Central memory CD8-positive, alpha-beta T cell (primary cell): ENCODE data around the gene GNAS-AS1.

Experiments
- ATAC-seq: fragments of 150-1000 bp; cut with Tn5 transposase; replicated peaks from 2 replicates; pipeline ENCODE4 v1.10.0; 2022; ENCODE audit warnings: mild to moderate bottlenecking, moderate FRiP score, moderate number of reproducible peaks; ENCODE audit not compliant: poor library complexity, severe bottlenecking; ENCODE audit errors: extremely low read depth
- DNase-seq, 2 donors: peaks; one replicate each; pipeline ENCODE4 v3.0.0; 2021; ENCODE audit warnings: low spot score in 2 of 2
- H3K27ac Mint-ChIP-seq: one replicate; pipeline ENCODE4 v1.8.0; 2022; ENCODE audit warnings: low read depth, mild to moderate bottlenecking, moderate library complexity, mixed read lengths
- H3K27me3 Mint-ChIP-seq: one replicate; pipeline ENCODE4 v1.8.0; 2022; ENCODE audit warnings: mixed read lengths
- H3K36me3 Mint-ChIP-seq: one replicate; pipeline ENCODE4 v1.8.0; 2022; ENCODE audit warnings: mild to moderate bottlenecking, moderate library complexity, mixed read lengths; ENCODE audit not compliant: insufficient read depth
- H3K4me1 Mint-ChIP-seq: one replicate; pipeline ENCODE4 v1.8.0; 2022; ENCODE audit warnings: mixed read lengths
- H3K4me3 Mint-ChIP-seq: one replicate; pipeline ENCODE4 v1.8.0; 2022; ENCODE audit warnings: mild to moderate bottlenecking, moderate library complexity, mixed read lengths
- H3K9me3 Mint-ChIP-seq: one replicate; pipeline ENCODE4 v1.8.0; 2022; ENCODE audit warnings: mixed read lengths

GNAS-AS1 gene

DNA sequence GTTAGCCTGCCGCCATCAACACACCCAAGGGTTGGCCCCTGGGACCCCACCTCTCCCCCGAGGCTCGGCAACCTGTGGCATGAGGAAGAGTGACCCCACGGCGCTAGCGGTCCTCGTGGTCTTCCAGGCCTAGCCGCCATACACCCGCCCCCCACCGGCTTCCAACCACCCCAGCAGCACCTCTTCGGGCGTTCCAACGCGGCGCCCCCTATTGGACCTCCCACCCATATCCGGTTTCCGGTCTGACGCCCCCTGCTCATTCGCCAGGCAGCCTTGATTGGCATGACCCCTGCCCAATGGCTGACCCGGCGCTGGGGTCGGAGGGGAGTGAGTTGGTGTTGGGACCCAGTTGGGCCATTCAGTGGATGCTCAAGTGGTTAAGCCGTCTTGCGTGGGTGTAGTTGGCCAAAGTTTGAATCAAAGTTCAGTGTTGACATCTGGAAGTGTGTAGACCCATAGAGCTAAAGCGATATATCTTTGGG is at the start of gene GNAS-AS1:
Gene GNAS-AS1, minus strand, starts transcription at position 210 of the 482 bp plus-strand sequence.
- peaks cover 34% of the 10 kb centered on the region for H3K4me1 Mint-ChIP-seq
- ATAC-seq, result peak; percentile 70
- DNase-seq, result peak; percentile 56 to 61
- peaks cover 2% of the 10 kb centered on the region for H3K36me3 Mint-ChIP-seq
- no peaks in the 10 kb centered on the region for H3K9me3 Mint-ChIP-seq
- peaks cover 67% of the 10 kb centered on the region for H3K27me3 Mint-ChIP-seq
- H3K27ac Mint-ChIP-seq, result peak within 1 kb of the TSS; percentile 39
- H3K4me3 Mint-ChIP-seq, result peak within 1 kb of the TSS; percentile 86

- ATAC-seq (no peak), DNase-seq (no peak)
- H3K4me3 Mint-ChIP-seq, result no peak overlapping the region
- no peak overlapping the region for H3K27ac Mint-ChIP-seq
- H3K4me1 Mint-ChIP-seq, result peaks cover 64% of the 10 kb centered on the region
- no peaks in the 10 kb centered on the region for H3K27me3 Mint-ChIP-seq
- peaks cover 67% of the 10 kb centered on the region for H3K36me3 Mint-ChIP-seq
- no peaks in the 10 kb centered on the region for H3K9me3 Mint-ChIP-seq
Observed at GRCh38 chr20:58900397-58900796, 49.7 kb upstream of the GNAS-AS1 start.

DNA sequence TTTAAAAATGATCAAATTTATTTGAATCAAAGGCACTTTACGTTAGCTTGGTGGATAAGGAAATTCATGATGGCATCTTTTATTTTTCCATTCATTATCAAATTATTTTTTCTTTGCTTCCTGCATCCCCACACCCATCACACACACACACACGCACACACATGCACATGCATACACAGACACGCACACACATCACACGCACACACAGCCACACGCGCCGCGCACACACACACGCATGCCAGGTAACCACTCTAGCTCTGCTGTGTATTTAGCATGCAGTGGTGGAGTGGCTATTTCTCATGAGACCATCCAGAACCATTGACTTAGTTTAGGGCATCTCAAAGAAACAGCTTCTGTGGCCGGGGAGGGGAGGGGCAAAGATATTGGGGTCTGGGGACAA is 48.8 kb upstream of the GNAS-AS1 start:
- ATAC-seq, result no peak
- H3K4me1 Mint-ChIP-seq, result peaks cover 73% of the 10 kb centered on the region
- no peaks in the 10 kb centered on the region for H3K9me3 Mint-ChIP-seq
- DNase-seq, result no peak
- peak overlapping the region; percentile 8 for H3K27ac Mint-ChIP-seq
- peaks cover 60% of the 10 kb centered on the region for H3K36me3 Mint-ChIP-seq
- H3K4me3 Mint-ChIP-seq, result no peak overlapping the region
- H3K27me3 Mint-ChIP-seq, result no peaks in the 10 kb centered on the region

DNA sequence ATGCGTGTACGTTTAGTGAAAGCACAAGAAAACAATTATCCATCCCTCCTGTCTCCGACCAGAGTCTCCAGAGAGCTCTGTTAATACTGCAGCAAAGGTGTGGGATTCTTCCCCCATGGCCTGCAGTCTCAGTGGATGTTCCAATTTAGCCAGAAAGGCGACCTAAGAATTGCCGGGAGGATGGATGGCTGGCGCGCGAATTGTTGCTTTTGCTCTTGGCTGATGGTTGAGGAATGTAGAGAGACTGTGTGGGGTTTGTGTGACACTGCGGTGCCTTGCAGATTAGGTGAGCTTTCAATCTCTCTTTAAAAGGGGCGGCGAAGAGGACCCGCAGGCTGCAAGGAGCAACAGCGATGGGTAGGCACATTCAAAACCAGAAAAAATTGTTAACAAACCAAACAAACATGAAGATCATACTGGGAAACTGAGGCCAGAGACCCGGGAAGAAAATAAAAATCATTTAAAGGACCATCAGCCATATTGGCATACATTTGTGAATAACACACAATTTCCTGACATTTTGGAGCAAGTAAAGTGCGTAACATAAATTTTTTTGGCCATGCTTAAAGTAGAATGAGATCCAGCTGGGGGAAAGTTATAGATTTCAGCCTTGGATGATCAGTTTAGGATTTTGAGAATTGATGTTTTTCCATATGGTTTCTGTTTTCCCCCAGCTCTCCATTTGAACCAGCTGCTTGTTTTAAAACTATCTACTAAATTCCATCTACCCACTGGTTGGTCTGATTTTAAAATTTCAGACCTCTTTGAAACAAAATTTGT is 48.1 kb upstream of the GNAS-AS1 start:
- DNase-seq, result no peak
- Mint-ChIP-seq H3K27me3 (no peaks in the 10 kb centered on the region), H3K9me3 (no peaks in the 10 kb centered on the region), H3K4me1 (peaks cover 79% of the 10 kb centered on the region), H3K4me3 (peak overlapping the region; percentile 9), H3K36me3 (peaks cover 55% of the 10 kb centered on the region), H3K27ac (peak overlapping the region; percentile 8)
- no peak for ATAC-seq

GRCh38 chr20:58897488-58897887 is 46.8 kb upstream of the GNAS-AS1 start:
- Mint-ChIP-seq H3K27me3 (no peaks in the 10 kb centered on the region), H3K9me3 (no peaks in the 10 kb centered on the region), H3K4me3 (no peak overlapping the region), H3K4me1 (peaks cover 84% of the 10 kb centered on the region), H3K27ac (peak overlapping the region; percentile 96), H3K36me3 (peaks cover 51% of the 10 kb centered on the region)
- DNase-seq (no peak), ATAC-seq (no peak)

- ATAC-seq (no peak), DNase-seq (no peak)
- Mint-ChIP-seq H3K9me3 (no peaks in the 10 kb centered on the region), H3K27ac (peak overlapping the region; percentile 96), H3K4me3 (no peak overlapping the region), H3K36me3 (peaks cover 55% of the 10 kb centered on the region), H3K27me3 (no peaks in the 10 kb centered on the region), H3K4me1 (peaks cover 86% of the 10 kb centered on the region)
Observed at GRCh38 chr20:58896820-58897219, 46.1 kb upstream of the GNAS-AS1 start.

DNA sequence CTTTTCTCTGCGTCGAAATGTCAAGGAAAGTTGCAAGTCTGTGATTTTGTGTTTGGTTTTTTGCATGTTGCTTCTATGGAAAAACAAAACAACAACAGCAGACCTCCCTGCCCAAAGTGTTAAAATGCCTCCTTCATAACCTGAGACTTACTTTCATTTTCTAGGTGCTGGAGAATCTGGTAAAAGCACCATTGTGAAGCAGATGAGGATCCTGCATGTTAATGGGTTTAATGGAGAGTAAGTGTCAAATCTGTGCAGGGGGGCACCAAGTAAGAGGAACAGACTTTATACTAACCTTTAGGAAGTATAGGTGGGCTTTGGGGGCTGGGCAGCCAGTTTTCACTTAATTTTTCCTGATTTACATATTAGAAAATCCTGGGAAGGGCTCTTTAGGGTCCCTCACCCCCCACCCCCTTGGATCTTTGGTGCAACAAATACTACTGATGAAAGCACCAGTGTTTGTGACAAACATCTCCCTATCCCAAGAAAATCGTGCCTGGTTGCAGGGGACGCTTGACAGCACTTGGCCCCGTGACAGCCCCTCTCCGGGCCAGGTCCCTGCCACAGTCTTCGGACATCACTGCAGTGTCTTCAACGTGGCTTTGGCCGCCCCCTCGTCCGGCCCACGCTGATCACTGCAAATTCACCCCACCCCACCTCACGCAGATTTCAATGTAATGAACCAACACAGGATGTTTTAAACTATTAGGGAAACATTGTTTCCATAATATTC is 44.9 kb upstream of the GNAS-AS1 start:
- Mint-ChIP-seq H3K27ac (peak overlapping the region; percentile 96), H3K4me3 (peak overlapping the region; percentile 92), H3K27me3 (no peaks in the 10 kb centered on the region), H3K9me3 (no peaks in the 10 kb centered on the region), H3K36me3 (peaks cover 55% of the 10 kb centered on the region), H3K4me1 (peaks cover 84% of the 10 kb centered on the region)
- DNase-seq, result no peak
- ATAC-seq, result no peak

GRCh38 chr20:58894652-58895447 is 44.1 kb upstream of the GNAS-AS1 start:
- no peak for ATAC-seq
- no peaks in the 10 kb centered on the region for H3K27me3 Mint-ChIP-seq
- H3K27ac Mint-ChIP-seq, result peak overlapping the region; percentile 96
- DNase-seq, result no peak
- peaks cover 55% of the 10 kb centered on the region for H3K36me3 Mint-ChIP-seq
- H3K4me1 Mint-ChIP-seq, result peaks cover 80% of the 10 kb centered on the region
- no peaks in the 10 kb centered on the region for H3K9me3 Mint-ChIP-seq
- peak overlapping the region; percentile 92 for H3K4me3 Mint-ChIP-seq

GRCh38 chr20:58893355-58894120 is 42.8 kb upstream of the GNAS-AS1 start:
- no peak for ATAC-seq
- no peak for DNase-seq
- H3K36me3 Mint-ChIP-seq, result peaks cover 52% of the 10 kb centered on the region
- H3K9me3 Mint-ChIP-seq, result no peaks in the 10 kb centered on the region
- peaks cover 71% of the 10 kb centered on the region for H3K4me1 Mint-ChIP-seq
- no peaks in the 10 kb centered on the region for H3K27me3 Mint-ChIP-seq
- H3K27ac Mint-ChIP-seq, result peak overlapping the region; percentile 96
- H3K4me3 Mint-ChIP-seq, result peak overlapping the region; percentile 92

DNA sequence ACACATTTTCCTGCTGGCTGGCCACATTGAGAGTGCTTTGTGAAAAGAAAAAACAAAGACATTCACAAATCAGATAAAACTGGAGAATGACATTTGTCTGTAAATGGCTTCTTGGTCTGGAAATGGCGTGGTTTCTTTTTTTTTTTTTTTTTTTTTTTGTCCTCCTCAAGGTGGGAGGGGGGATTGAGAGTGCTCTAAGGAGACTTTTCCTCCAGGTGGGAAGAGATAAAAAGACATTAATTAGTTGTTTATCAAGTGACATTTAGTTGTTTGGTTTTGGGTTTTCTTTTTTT is 42.2 kb upstream of the GNAS-AS1 start:
- Mint-ChIP-seq H3K27ac (peak overlapping the region; percentile 96), H3K4me1 (peaks cover 66% of the 10 kb centered on the region), H3K4me3 (peak overlapping the region; percentile 92), H3K27me3 (no peaks in the 10 kb centered on the region), H3K9me3 (no peaks in the 10 kb centered on the region), H3K36me3 (peaks cover 50% of the 10 kb centered on the region)
- no peak for ATAC-seq
- DNase-seq, result no peak

- no peaks in the 10 kb centered on the region for H3K27me3 Mint-ChIP-seq
- no peaks in the 10 kb centered on the region for H3K9me3 Mint-ChIP-seq
- peaks cover 62% of the 10 kb centered on the region for H3K4me1 Mint-ChIP-seq
- peaks cover 47% of the 10 kb centered on the region for H3K36me3 Mint-ChIP-seq
- DNase-seq (peak in 1 of 2 donors; percentile 67), ATAC-seq (peak; percentile 24)
- H3K27ac Mint-ChIP-seq, result peak overlapping the region; percentile 96
- peak overlapping the region; percentile 92 for H3K4me3 Mint-ChIP-seq
Observed at GRCh38 chr20:58892141-58892931, 41.6 kb upstream of the GNAS-AS1 start.
